DOHH2 (cell line): ENCODE data around the gene KCTD3.

Experiments
- CTCF ChIP-seq: fragments of 200-600 bp; sonication (generic); IDR thresholded peaks from one replicate; pipeline ENCODE4 v1.5.1; 2014; ENCODE audit warnings: antibody characterized with exemption, mild to moderate bottlenecking, low read depth, low read length; ENCODE audit not compliant: poor library complexity, severe bottlenecking
- EZH2phosphoT487 ChIP-seq: fragments of 200-600 bp; sonication (generic); IDR thresholded peaks from 2 replicates; pipeline ENCODE4 v1.6.1; 2017; ENCODE audit warnings: borderline replicate concordance, mild to moderate bottlenecking, antibody characterized with exemption, low read length, moderate library complexity, mixed read lengths

GRCh38 chr1:215640429-215641148 is 73.5 kb downstream of the KCTD3 start:
- TF ChIP-seq CTCF (no peak), EZH2phosphoT487 (no peak)
